HG03064 (cell line): ENCODE measurements around the gene PTPRR.
A peak's percentile ranks its signal among the peaks of the same experiment; 100 is the strongest.

Experiments
- ATAC-seq: cut with Tn5 transposase; IDR thresholded peaks from one replicate; pipeline ENCODE4 v1.9.1; 2021; ENCODE audit warnings: low read depth; ENCODE audit not compliant: unreplicated experiment

Gene PTPRR

DNA sequence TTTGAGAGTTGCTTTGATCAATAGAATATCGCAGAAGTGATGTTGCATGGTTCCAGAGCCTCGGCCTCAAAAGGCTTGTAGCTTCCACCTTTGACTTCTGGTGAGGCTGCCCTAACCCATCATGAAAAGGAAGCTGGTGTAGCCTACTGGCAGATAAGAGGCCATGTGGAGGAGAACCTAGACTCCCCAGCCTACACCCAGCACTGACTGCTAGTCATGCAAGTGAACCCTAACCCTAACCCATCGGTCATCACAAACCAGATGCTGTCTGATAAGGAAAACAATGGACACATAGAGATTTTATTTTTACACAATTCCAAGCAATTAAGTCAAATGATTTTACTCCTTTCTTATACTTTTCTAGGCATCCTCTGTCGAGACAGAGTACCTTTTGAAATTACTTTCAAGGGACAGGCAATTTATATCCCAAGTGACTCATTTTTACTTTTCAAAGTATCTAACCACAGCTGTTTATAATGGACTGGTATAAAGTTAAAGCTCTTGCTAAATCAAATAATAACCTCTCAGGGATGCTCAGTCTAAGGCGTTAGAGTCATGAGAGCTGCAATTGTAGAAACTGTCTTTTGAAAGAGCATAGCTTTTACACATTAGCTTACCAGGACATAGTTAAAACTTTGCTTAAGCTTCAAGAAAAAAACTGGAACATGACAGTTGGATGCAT, 300.9 kb downstream of the PTPRR start:
- no peak for ATAC-seq

DNA sequence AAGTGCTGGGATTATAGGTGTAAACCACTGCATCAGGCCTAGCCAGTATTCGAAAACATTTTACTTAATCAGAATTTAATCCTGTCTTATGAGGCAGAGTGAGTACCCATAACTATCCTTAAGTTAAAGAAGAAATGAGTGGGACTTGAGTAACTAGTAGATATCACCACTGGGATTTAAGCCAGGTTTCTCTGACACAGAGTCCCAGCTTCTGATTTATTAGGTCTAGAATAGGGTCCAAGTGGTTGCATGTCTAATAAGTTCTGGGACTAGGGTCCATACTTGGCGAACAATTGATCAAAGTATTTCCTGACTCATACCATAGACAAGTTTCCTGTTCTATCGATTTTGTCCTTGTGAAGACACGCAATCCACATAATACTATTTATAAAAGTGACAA, 302.2 kb downstream of the PTPRR start:
- ATAC-seq: no peak

DNA sequence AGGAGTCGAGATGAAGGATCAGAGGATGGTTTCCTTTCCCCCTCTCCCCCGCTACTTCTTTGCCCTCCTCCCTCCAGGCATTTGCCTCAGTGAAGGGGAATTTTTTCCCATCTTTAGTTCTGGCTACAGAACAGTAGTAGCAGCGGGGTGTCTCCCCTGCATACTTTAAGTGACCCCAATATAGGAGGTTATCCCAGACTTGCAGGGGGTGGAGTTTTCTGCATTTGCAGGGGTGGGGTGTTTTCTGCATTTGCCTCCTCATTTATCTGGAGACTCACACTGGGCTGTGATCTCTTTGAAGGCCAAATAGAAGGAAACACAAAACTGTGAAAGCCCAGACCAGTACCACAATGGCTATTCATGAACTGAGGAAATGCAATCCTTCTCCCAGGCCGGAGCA, 303.1 kb downstream of the PTPRR start:
- no peak for ATAC-seq

DNA sequence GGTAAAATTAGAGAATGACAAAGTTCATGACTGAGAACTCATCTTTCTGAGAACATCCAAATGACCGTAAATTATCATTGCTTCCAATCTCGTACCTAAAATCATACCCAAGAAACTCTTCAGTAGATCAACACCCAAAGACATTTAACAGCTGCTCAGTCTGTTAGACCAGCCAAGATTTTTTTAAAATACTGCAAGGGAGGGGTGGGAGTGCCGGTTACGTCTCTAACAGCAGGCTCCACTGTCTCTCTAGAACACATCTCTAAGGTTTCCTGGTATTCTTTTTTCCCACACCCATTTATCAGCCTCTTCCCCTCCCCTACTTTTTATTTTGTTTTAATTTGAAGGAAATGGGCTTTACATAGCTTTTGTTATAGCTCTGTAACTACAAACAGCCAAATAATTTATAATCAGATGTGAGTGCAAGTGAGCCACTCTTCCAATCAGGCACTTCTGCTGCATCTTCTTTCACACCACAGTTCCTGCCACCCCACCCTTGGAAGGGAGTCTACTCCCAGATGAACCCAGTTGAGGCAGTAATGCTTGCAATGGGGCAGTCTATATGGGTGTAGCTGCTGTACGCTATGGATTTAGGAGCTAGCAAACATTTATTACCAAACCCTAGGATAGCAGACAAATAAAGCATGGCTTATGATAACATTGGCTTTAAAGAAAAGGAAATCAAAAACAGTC, 305.2 kb downstream of the PTPRR start:
- ATAC-seq: no peak

DNA sequence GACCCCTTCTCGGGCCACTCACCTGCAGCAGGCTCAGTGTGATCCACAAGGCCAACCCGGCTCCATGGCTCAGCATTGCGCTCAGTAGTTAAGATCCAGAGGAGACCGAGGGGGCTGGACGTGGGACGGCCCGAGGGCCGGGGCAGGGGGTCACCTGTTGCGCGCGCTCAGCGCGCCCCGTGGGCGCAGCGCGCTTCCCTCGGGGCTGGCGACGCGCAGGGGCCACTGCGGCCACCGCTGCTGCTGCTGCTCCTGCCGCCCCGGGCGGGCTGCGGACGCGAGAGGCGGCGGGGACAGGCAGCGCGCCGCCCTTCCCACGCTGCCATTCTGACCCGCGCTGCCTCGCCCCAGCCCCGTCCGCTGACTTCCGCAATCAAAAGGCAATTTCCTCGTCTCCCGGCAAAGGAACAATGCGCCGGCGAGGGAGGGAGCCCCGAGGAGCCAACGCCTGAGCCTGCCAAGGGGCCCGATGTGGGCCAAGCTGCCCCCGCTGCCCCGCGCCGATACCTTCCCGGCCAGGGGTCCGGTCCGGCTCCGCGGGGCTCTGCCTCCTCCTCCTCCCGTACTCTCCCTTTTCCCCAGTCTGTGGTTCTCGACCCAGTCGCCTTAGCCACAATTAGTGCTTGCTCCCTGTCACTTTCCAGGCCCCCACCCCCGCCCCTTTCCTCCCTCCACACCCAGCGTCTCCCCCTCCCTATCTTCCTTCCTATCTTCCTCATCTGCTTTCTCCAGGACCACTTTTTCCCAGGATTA, 310.6 kb downstream of the PTPRR start:
- ATAC-seq: no peak

DNA sequence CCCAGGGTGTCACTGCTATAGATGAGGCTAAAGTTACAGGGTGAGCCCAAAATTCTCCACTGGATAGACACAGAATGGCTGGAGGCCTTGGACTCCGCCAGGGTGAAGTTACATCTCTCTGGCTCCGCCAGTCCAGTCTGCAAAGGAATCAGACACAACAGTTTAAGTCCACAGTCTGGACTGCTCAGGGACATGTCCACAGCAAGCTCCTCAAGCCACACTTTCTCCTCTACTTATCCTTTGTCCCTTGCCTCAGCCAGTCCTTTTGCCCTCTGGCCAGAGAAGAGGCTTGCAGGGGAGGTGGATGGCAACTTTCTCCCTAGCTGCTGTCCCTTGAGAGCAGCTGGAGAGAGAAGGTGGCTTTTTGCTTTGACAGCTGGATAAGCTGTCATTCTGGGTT, 311.3 kb downstream of the PTPRR start:
- no peak for ATAC-seq

DNA sequence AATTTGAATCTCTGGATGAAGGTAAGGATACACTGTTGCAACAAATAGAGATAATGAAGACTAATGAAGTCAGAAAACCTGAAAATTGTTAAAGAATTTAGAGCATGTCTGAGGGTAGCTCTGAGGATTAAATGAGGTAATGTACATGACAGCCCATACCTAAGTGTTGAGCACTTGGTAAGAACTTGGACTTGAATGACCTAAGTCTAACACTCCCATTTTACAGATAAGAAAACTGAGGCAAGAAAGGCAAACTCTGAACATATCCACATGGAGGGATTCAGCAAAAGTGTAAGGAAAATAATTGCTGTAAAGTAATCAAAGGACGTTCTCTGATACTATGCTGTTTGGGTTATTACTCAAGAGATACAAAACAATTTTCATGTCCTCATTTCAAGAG, 312.4 kb downstream of the PTPRR start:
- no peak for ATAC-seq

DNA sequence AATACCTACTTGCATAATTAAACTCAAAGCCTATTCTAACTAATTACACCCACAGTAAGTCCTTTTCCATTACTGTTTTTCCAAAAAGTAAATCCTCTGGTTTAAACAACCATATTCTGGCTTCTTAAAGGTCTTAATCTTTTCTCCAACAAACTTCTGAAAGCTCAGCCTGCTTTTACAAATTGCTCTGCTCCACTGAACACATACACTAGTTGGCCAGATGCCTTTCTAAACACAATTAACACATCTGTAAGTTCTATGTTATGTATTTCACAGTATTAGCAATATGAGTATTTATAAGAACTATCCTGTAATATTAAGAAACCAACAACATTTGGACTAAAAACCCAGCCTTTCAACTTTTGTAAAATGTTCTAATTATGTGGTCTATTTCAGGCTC, 313.4 kb downstream of the PTPRR start:
- no peak for ATAC-seq

DNA sequence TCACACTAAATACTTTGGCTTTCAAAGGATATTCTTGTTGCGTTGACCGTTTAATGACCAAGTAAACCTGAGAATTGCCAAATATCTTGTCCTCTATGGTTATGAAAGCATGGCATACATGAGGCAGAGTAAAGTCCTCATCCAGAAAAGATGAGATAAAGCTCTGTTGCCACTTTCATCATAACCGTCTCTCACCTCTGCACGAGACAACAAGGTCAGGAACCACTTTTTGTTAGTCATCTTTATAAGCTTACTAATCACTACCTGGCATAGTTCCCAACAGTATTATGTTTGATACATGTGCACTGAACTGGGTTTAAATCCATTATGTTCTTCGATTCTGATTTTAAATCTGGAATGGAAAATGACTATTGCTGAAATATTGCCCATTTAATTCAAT, 314.6 kb downstream of the PTPRR start:
- no peak for ATAC-seq

DNA sequence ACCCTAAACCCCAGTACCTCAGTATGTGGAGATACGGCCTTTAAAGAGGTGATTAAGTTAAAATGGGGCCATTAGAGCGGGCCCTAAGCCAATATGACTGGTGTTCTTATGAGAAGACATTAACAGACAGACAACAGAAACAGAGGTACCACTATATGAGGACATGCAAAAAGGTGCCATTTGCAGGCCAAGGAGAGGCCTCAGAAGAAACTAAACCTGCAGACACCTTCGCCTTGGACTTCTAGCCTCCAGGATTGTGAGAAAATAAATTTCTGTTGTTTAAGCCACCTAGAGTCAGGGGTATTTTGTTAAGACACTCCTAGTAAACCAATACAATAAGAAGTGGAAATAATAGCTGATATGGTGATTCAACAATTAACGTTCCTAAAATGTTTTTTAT, 315.9 kb downstream of the PTPRR start:
- no peak for ATAC-seq

DNA sequence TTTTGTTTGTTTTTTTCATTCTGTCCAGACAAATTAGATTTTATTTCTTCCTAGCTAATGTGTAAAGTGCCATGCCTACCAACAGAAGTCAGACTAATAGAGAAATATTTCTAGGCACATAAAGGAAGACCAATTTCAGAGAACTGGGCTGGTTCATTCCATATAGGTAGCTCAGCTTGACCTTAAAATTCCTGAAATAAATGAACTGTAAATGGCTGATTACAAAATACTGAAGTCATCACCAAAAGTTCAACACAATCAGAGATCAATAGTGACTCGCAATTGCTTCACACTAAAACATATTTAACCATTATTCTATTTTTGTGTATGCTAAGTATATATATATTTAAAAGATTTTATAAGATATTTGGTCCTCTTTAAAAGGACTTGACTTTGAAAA, 317.5 kb downstream of the PTPRR start:
- no peak for ATAC-seq

DNA sequence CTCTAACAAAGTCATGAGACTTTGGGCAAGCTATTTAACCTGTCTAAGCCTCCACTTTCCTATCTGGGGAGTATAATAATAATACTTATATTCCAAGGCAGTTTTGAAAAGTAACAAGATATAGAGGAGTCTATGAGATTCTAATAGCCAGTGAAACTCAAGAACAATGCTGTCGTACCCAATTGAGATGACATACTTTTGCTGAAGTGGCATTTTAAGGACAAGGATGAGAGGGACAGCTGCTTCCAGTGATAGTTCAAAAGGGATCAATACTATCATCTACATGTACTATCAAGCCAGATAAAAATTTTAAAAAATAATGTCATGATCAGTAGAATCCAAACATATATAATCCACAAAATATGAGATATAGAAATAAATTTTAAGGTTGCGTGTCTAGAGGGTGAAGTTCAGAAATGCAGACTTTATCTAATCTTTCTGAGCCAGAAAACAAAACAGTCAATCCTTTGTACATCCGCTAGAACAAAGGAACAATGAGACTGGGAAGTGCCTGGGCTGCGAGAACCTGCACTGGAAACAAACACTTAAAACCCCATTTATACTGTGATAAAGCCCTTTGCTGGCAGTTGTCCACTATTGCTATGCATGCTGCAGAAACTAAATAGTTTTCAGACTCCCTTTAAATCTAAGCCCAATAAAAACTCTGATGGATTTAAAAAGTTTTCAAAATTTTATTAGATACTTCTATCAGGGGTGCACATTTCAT, 321.9 kb downstream of the PTPRR start:
- ATAC-seq: no peak

DNA sequence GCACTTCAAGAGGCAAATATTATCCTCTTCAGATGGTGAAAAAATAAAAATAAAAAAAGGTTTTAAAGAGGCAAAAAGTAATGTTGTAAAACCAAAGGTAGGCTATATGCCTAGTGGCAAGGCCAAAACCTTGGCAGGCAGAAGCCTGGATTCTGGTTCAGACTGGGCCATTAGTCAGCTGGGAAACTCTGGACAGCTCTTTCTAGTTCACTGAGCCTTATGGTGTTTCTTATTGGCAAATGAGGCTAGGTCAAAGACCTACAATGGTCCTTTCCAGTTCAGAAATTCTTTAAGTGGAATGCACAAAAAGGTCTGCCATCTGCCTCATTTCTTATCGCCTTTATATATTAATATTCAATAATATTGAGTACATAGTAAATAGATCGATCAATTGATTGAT, 327.9 kb downstream of the PTPRR start:
- ATAC-seq: no peak

DNA sequence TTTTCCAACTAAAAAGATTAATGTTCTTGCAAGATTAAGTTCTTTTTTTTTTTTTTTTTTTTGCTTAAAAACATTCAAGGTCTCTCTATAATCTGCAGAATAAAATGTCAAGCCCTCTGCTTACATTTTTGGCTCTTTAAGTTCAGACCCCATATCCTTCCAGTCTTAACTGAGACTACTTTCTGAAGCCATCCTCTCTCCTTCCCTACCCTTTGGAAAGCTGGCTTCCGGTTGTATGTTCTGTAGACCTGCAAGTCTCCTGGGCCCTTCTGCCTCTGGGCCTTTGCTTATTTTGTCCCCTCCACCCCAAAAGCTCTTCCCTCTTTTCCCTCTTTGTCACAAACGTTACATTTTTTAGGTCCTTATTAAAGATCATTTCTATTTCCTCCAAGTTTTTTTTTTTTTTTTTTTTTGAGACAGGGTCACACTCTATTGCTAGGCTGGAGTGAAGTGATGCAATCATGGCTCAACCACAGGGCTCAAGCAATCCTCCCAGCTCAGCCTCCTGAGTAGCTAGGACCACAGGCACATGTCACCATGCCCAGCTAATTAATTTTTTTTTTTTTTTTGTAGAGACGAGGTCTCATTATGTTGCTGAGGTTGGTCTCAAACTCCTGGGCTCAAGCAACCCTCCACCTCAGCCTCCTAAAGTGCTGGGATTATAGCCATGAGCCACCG, 329.9 kb downstream of the PTPRR start:
- ATAC-seq: no peak

DNA sequence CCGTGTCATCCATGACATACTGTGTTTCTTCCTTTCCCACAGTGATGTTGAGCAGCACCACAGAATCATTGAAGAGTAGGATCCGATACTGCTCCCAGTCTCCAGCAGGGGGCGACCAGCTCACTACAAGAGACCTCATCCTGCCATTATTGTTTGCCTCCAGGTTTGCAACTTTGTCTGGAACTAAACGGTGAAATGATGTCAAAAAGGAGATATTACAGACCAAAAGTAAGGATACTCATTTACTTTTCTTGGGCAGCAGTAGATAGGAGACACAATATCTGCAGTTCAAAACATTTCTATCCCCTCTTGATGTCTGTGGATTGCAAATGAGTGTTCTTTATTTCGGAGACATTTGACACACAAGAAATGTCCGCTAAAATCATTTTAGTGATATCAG, 330.5 kb downstream of the PTPRR start:
- ATAC-seq: peak; percentile 89
